Astrocyte (in vitro differentiated cells and primary cell): ENCODE measurements around the gene PHYKPL. TPM values are rescaled to one million over a fixed set of nuclear protein-coding genes. Genes with fewer than 3 reads are reported as not detected.
"Not testable (repeated sequence)": the region's sequence is repeated elsewhere in the genome, so short reads cannot be mapped to it uniquely, and the experiment has no call there.

Experiments used
- DNase-seq: peaks from one replicate; pipeline ENCODE4 v3.0.0-alpha.2; 2010; ENCODE audit warnings: low read depth
- FAIRE-seq: peaks from 2 replicates; lab custom pipeline; 2011; peaks lifted over from hg19 to GRCh38; lab: Jason Lieb, UNC
- H2AFZ ChIP-seq: 2 replicates; pipeline ENCODE4 v1.6.0; 2012; ENCODE audit warnings: low read depth, low read length, inconsistent platforms
- H3K27ac ChIP-seq: 2 replicates; pipeline ENCODE4 v1.5.1; 2011; ENCODE audit warnings: low read depth, low read length, inconsistent platforms
- H3K27me3 ChIP-seq: 2 replicates; pipeline ENCODE4 v1.6.0; 2011; ENCODE audit warnings: low read length, inconsistent platforms; ENCODE audit not compliant: insufficient read depth
- H3K36me3 ChIP-seq: 2 replicates; pipeline ENCODE4 v1.5.1; 2011; ENCODE audit warnings: low read length, inconsistent platforms; ENCODE audit not compliant: insufficient read depth
- H3K4me1 ChIP-seq: 2 replicates; pipeline ENCODE4 v1.5.1; 2011; ENCODE audit warnings: low read length, inconsistent platforms; ENCODE audit not compliant: insufficient read depth
- H3K4me2 ChIP-seq: 2 replicates; pipeline ENCODE4 v1.6.0; 2012; ENCODE audit warnings: low read length, inconsistent platforms
- H3K4me3 ChIP-seq: 2 replicates; pipeline ENCODE4 v1.5.1; 2011; ENCODE audit warnings: low read depth, mild to moderate bottlenecking, low read length, inconsistent platforms; ENCODE audit not compliant: insufficient read depth
- H3K79me2 ChIP-seq: 2 replicates; pipeline ENCODE4 v1.6.0; 2012; ENCODE audit warnings: mild to moderate bottlenecking, low read length, inconsistent platforms; ENCODE audit not compliant: insufficient read depth
- H3K9ac ChIP-seq: 2 replicates; pipeline ENCODE4 v1.6.0; 2012; ENCODE audit warnings: mild to moderate bottlenecking, low read length, inconsistent platforms
- H3K9me3 ChIP-seq: 2 replicates; pipeline ENCODE4 v1.5.1; 2012; ENCODE audit warnings: low read depth, mild to moderate bottlenecking, low read length, inconsistent platforms; ENCODE audit not compliant: insufficient read depth
- H4K20me1 ChIP-seq: 2 replicates; pipeline ENCODE4 v1.6.0; 2012; ENCODE audit warnings: low read length, inconsistent platforms; ENCODE audit not compliant: insufficient read depth
- H3K27ac Mint-ChIP-seq: one replicate; pipeline ENCODE4 v1.8.0; 2021; ENCODE audit warnings: mild to moderate bottlenecking, mixed read lengths; ENCODE audit not compliant: unreplicated experiment
- H3K27me3 Mint-ChIP-seq: one replicate; pipeline ENCODE4 v1.8.0; 2021; ENCODE audit warnings: low read depth, mixed read lengths; ENCODE audit not compliant: unreplicated experiment
- H3K36me3 Mint-ChIP-seq: one replicate; pipeline ENCODE4 v1.8.0; 2021; ENCODE audit warnings: low read depth, mixed read lengths; ENCODE audit not compliant: unreplicated experiment
- H3K4me1 Mint-ChIP-seq: one replicate; pipeline ENCODE4 v1.8.0; 2021; ENCODE audit warnings: low read depth, mixed read lengths; ENCODE audit not compliant: unreplicated experiment
- H3K4me3 Mint-ChIP-seq: one replicate; pipeline ENCODE4 v1.8.0; 2021; ENCODE audit warnings: mild to moderate bottlenecking, moderate library complexity, mixed read lengths; ENCODE audit not compliant: unreplicated experiment
- H3K9me3 Mint-ChIP-seq: one replicate; pipeline ENCODE4 v1.8.0; 2021; ENCODE audit warnings: mild to moderate bottlenecking, mixed read lengths; ENCODE audit not compliant: unreplicated experiment
- EZH2 ChIP-seq: IDR thresholded peaks from 2 replicates; pipeline ENCODE4 v1.6.1; 2012; ENCODE audit warnings: mild to moderate bottlenecking, low read length, inconsistent platforms; ENCODE audit not compliant: insufficient read depth
- total RNA-seq: library from RNA; stranded (reverse); gene quantifications from 2 replicates; pipeline ENCODE4 v1.2.1, GENCODE V29; 2021
- TF ChIP-seq, protein P1 (sequence below): IDR thresholded peaks from 2 replicates; pipeline ENCODE4 v1.5.1; 2011; ENCODE audit warnings: low read depth, mild to moderate bottlenecking, inconsistent platforms, low read length, moderate library complexity; ENCODE audit not compliant: insufficient read depth

The PHYKPL gene
- total RNA-seq, 1 donor from 2014 or later: 26.5 TPM

DNA sequence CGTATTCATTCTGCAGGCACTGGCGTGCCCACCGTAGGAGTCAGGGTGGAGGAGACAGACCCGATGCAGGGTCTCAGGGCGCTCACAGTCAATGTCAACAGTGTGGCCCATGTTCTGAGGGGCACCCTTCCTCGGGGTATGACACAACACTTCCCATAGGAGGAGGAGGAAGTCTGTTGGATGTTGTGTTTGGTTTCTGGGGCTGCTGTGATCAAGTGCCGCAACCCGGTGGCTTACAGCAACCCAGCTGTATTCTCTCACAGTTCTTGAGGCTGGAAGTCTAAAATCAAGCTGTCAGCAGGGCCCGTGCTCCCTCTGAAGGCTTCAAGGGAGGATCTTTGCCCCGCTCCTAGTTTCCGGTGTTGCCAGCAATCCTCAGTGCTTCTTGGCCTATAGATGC is 33.9 kb downstream of the PHYKPL start:
- Mint-ChIP-seq H3K27me3 (peaks cover 15% of the 10 kb centered on the region), H3K36me3 (no peaks in the 10 kb centered on the region), H3K27ac (no peak overlapping the region), H3K4me3 (no peak overlapping the region), H3K4me1 (peaks cover 9% of the 10 kb centered on the region), H3K9me3 (no peaks in the 10 kb centered on the region)
- Histone ChIP-seq H3K36me3 (no peaks in the 10 kb centered on the region), H2AFZ (no peak overlapping the region), H3K4me1 (peaks cover 5% of the 10 kb centered on the region), H3K9ac (no peak overlapping the region), H3K27ac (no peak overlapping the region), H3K4me2 (no peak overlapping the region), H4K20me1 (no peaks in the 10 kb centered on the region), H3K4me3 (no peak overlapping the region), H3K9me3 (no peaks in the 10 kb centered on the region), H3K79me2 (peaks cover under 1% of the 10 kb centered on the region), H3K27me3 (peaks cover 5% of the 10 kb centered on the region)
- TF ChIP-seq, protein P1, sequence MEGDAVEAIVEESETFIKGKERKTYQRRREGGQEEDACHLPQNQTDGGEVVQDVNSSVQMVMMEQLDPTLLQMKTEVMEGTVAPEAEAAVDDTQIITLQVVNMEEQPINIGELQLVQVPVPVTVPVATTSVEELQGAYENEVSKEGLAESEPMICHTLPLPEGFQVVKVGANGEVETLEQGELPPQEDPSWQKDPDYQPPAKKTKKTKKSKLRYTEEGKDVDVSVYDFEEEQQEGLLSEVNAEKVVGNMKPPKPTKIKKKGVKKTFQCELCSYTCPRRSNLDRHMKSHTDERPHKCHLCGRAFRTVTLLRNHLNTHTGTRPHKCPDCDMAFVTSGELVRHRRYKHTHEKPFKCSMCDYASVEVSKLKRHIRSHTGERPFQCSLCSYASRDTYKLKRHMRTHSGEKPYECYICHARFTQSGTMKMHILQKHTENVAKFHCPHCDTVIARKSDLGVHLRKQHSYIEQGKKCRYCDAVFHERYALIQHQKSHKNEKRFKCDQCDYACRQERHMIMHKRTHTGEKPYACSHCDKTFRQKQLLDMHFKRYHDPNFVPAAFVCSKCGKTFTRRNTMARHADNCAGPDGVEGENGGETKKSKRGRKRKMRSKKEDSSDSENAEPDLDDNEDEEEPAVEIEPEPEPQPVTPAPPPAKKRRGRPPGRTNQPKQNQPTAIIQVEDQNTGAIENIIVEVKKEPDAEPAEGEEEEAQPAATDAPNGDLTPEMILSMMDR: no peak
- TF ChIP-seq EZH2: no peak
- DNase-seq (no peak), FAIRE-seq (no peak)

DNA sequence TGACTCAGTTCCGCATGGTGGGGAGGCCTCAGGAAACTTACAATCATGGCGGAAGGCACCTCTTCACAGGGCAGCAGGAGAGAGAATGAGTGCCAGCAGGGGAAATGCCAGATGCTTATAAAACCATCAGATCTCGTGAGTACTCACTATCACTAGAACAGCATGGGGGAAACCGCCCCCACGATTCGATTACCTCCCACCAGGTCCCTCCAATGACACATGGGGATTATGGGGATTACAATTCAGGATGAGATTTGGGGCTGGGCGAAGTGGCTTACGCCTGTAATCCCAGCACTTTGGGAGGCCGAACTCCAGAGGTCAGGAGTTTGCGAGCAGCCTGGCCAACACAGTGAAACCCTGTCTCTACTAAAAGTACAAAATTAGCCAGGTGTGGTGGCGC is 34.5 kb downstream of the PHYKPL start:
- H3K9me3 ChIP-seq, H3K4me1 ChIP-seq, H3K36me3 Mint-ChIP-seq, H3K79me2 ChIP-seq, H3K4me2 ChIP-seq, H3K27me3 ChIP-seq, H3K27ac Mint-ChIP-seq, H4K20me1 ChIP-seq, H3K4me1 Mint-ChIP-seq, H2AFZ ChIP-seq, H3K36me3 ChIP-seq, DNase-seq, H3K4me3 Mint-ChIP-seq, H3K27ac ChIP-seq, FAIRE-seq, H3K4me3 ChIP-seq, H3K9me3 Mint-ChIP-seq, H3K9ac ChIP-seq: not testable (repeated sequence)
- H3K27me3 Mint-ChIP-seq: peaks cover 19% of the 10 kb centered on the region

DNA sequence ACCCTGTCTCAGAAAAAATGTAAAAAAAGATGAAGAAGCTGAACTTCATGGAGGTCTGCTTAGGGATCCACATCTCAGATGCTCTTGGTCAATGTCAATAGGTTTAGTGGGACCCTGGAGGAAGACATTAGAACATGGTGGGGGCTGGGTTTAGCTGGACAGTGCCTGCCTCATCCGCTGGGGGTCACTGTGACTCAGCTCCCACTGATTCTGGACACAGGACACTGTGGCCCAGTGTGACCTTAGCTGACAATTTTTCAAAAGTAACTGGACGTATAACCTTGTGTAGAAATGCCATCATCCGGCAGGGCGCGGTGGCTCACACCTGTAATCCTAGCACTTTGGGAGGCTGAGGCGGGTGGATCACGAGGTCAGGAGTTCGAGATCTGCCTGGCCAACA is 35.6 kb downstream of the PHYKPL start:
- H3K4me3 Mint-ChIP-seq: no peak overlapping the region
- no peaks in the 10 kb centered on the region for H3K79me2 ChIP-seq
- no peaks in the 10 kb centered on the region for H3K36me3 Mint-ChIP-seq
- no peaks in the 10 kb centered on the region for H3K36me3 ChIP-seq
- no peak overlapping the region for H3K27ac ChIP-seq
- no peak overlapping the region for H3K27ac Mint-ChIP-seq
- no peak for DNase-seq
- H3K4me2 ChIP-seq: no peak overlapping the region
- no peaks in the 10 kb centered on the region for H4K20me1 ChIP-seq
- no peak for FAIRE-seq
- no peak overlapping the region for H2AFZ ChIP-seq
- H3K4me1 ChIP-seq: peaks cover 2% of the 10 kb centered on the region
- no peaks in the 10 kb centered on the region for H3K9me3 ChIP-seq
- peaks cover 11% of the 10 kb centered on the region for H3K9me3 Mint-ChIP-seq
- H3K9ac ChIP-seq: no peak overlapping the region
- no peak overlapping the region for H3K4me3 ChIP-seq
- peaks cover 5% of the 10 kb centered on the region for H3K27me3 ChIP-seq
- H3K4me1 Mint-ChIP-seq: peaks cover 4% of the 10 kb centered on the region
- no peak for TF ChIP-seq EZH2
- TF ChIP-seq, protein P1: peak; percentile 16
- peaks cover 19% of the 10 kb centered on the region for H3K27me3 Mint-ChIP-seq
